Glutamatergic neuron (in vitro differentiated cells): Measurements from ENCODE around the gene CREB3L2. TPM values are rescaled to one million over a fixed set of nuclear protein-coding genes. Genes with fewer than 3 reads are reported as not detected.

Experiments used
- DNase-seq: peaks from one replicate; pipeline ENCODE4 v3.0.0; 2022
- H3K27ac Mint-ChIP-seq: one replicate; pipeline ENCODE4 v1.8.0; 2020; ENCODE audit warnings: mild to moderate bottlenecking, mixed read lengths, inconsistent platforms; ENCODE audit not compliant: unreplicated experiment
- H3K27me3 Mint-ChIP-seq: one replicate; pipeline ENCODE4 v1.8.0; 2020; ENCODE audit warnings: mild to moderate bottlenecking, moderate library complexity, mixed read lengths, inconsistent platforms; ENCODE audit not compliant: unreplicated experiment
- H3K36me3 Mint-ChIP-seq: one replicate; pipeline ENCODE4 v1.8.0; 2020; ENCODE audit warnings: mild to moderate bottlenecking, mixed read lengths, inconsistent platforms; ENCODE audit not compliant: unreplicated experiment
- H3K4me1 Mint-ChIP-seq: one replicate; pipeline ENCODE4 v1.8.0; 2020; ENCODE audit warnings: mild to moderate bottlenecking, low read depth, mixed read lengths, inconsistent platforms; ENCODE audit not compliant: unreplicated experiment
- H3K4me3 Mint-ChIP-seq: one replicate; pipeline ENCODE4 v1.8.0; 2020; ENCODE audit warnings: mild to moderate bottlenecking, mixed read lengths, inconsistent platforms; ENCODE audit not compliant: unreplicated experiment
- H3K9me3 Mint-ChIP-seq: one replicate; pipeline ENCODE4 v1.8.0; 2020; ENCODE audit warnings: mild to moderate bottlenecking, moderate library complexity, mixed read lengths, inconsistent platforms; ENCODE audit not compliant: unreplicated experiment
- CTCF ChIP-seq: fragments of 200-600 bp; sonication (generic); IDR thresholded peaks from one replicate; pipeline ENCODE4 v1.5.0; 2021; ENCODE audit not compliant: partially characterized antibody, unreplicated experiment
- total RNA-seq: library from RNA; stranded (reverse); fragmentation: NEBNext Ultra II Directional; extraction: Animal tissue kit (Norgen Biotek cat#: 25700); gene quantifications from one replicate; pipeline ENCODE4 v1.2.1, GENCODE V29; 2021; ENCODE audit not compliant: unreplicated experiment

Gene CREB3L2
- total RNA-seq, 1 donor from 2014 or later: 45.4 TPM

GRCh38 chr7:137925754-137926153 is 76.1 kb downstream of the CREB3L2 start:
- Mint-ChIP-seq H3K27ac (peak overlapping the region; percentile 50), H3K36me3 (peaks cover 5% of the 10 kb centered on the region)

GRCh38 chr7:137925091-137925490 is 76.8 kb downstream of the CREB3L2 start:
- DNase-seq: no peak
- H3K36me3 Mint-ChIP-seq: peaks cover 5% of the 10 kb centered on the region
- H3K9me3 Mint-ChIP-seq: peaks cover 6% of the 10 kb centered on the region
- TF ChIP-seq CTCF: no peak
- peak overlapping the region; percentile 50 for H3K27ac Mint-ChIP-seq
- H3K4me3 Mint-ChIP-seq: no peak overlapping the region
- H3K27me3 Mint-ChIP-seq: peaks cover 6% of the 10 kb centered on the region
- H3K4me1 Mint-ChIP-seq: peaks cover 6% of the 10 kb centered on the region

More at GRCh38 chr7:137925754-137926153, 76.1 kb downstream of the CREB3L2 start:
- H3K9me3 Mint-ChIP-seq: peaks cover 6% of the 10 kb centered on the region
- no peak for DNase-seq
- H3K4me3 Mint-ChIP-seq: no peak overlapping the region
- peaks cover 8% of the 10 kb centered on the region for H3K4me1 Mint-ChIP-seq
- H3K27me3 Mint-ChIP-seq: peaks cover 6% of the 10 kb centered on the region
- TF ChIP-seq CTCF: no peak

- H3K27me3 Mint-ChIP-seq: peaks cover 4% of the 10 kb centered on the region
- peaks cover 6% of the 10 kb centered on the region for H3K9me3 Mint-ChIP-seq
- no peak overlapping the region for H3K27ac Mint-ChIP-seq
- DNase-seq: no peak
- peaks cover 6% of the 10 kb centered on the region for H3K4me1 Mint-ChIP-seq
- no peak overlapping the region for H3K4me3 Mint-ChIP-seq
- H3K36me3 Mint-ChIP-seq: peaks cover 8% of the 10 kb centered on the region
- no peak for TF ChIP-seq CTCF
These were observed 78.5 kb downstream of the CREB3L2 start for GRCh38 chr7:137923380-137923779.

GRCh38 chr7:137920637-137921399 is 81.1 kb downstream of the CREB3L2 start:
- DNase-seq: no peak
- H3K4me3 Mint-ChIP-seq: no peak overlapping the region
- no peak for TF ChIP-seq CTCF
- H3K27me3 Mint-ChIP-seq: peaks cover 3% of the 10 kb centered on the region
- H3K27ac Mint-ChIP-seq: no peak overlapping the region
- H3K36me3 Mint-ChIP-seq: peaks cover 4% of the 10 kb centered on the region
- H3K4me1 Mint-ChIP-seq: peaks cover 20% of the 10 kb centered on the region
- H3K9me3 Mint-ChIP-seq: peaks cover 8% of the 10 kb centered on the region

- no peak overlapping the region for H3K27ac Mint-ChIP-seq
- peaks cover 8% of the 10 kb centered on the region for H3K9me3 Mint-ChIP-seq
- TF ChIP-seq CTCF: no peak
- no peak for DNase-seq
- H3K4me1 Mint-ChIP-seq: peaks cover 15% of the 10 kb centered on the region
- H3K27me3 Mint-ChIP-seq: peaks cover 3% of the 10 kb centered on the region
- H3K4me3 Mint-ChIP-seq: no peak overlapping the region
- peaks cover 4% of the 10 kb centered on the region for H3K36me3 Mint-ChIP-seq
These were observed 81.9 kb downstream of the CREB3L2 start for GRCh38 chr7:137919987-137920386.
